Osteoblast (primary cell): ENCODE measurements around the gene TRIO. TPM values are rescaled to one million over a fixed set of nuclear protein-coding genes. Genes with fewer than 3 reads are reported as not detected.

ENCODE experiments used
- DNase-seq: peaks from one replicate; pipeline ENCODE4 v3.0.0; 2011; ENCODE audit warnings: low spot score, mixed read lengths; ENCODE audit not compliant: insufficient read length; ENCODE audit errors: missing footprints
- H2AFZ ChIP-seq: 2 replicates; pipeline ENCODE4 v1.6.0; 2011; ENCODE audit warnings: mild to moderate bottlenecking, low read length
- H3K27ac ChIP-seq: 2 replicates; pipeline ENCODE4 v1.5.1; 2011; ENCODE audit warnings: mild to moderate bottlenecking, low read depth, low read length, moderate library complexity
- H3K27me3 ChIP-seq: 2 replicates; pipeline ENCODE4 v1.6.0; 2012; ENCODE audit warnings: mild to moderate bottlenecking, control low read depth, inconsistent platforms, low read length, moderate library complexity; ENCODE audit not compliant: insufficient read depth
- H3K36me3 ChIP-seq: 2 replicates; pipeline ENCODE4 v1.5.1; 2011; ENCODE audit warnings: mild to moderate bottlenecking, low read length, control low read depth, moderate library complexity; ENCODE audit not compliant: insufficient read depth
- H3K4me1 ChIP-seq: 2 replicates; pipeline ENCODE4 v1.5.1; 2011; ENCODE audit warnings: mild to moderate bottlenecking, low read length, control low read depth, moderate library complexity; ENCODE audit not compliant: insufficient read depth
- H3K4me2 ChIP-seq: 2 replicates; pipeline ENCODE4 v1.6.0; 2011; ENCODE audit warnings: mild to moderate bottlenecking, low read length; ENCODE audit not compliant: insufficient read depth
- H3K4me3 ChIP-seq: fragments of 200-600 bp; sonication (generic); 3 replicates; pipeline ENCODE4 v1.5.1; 2012; ENCODE audit warnings: mild to moderate bottlenecking, low read length, inconsistent platforms; ENCODE audit not compliant: insufficient read depth
- H3K79me2 ChIP-seq: 2 replicates; pipeline ENCODE4 v1.6.0; 2012; ENCODE audit warnings: mild to moderate bottlenecking, low read length, control low read depth, inconsistent platforms; ENCODE audit not compliant: insufficient read depth
- H3K9me3 ChIP-seq: 2 replicates; pipeline ENCODE4 v1.5.1; 2011; ENCODE audit warnings: low read depth, low read length, control low read depth
- H4K20me1 ChIP-seq: 2 replicates; pipeline ENCODE4 v1.6.0; 2012; ENCODE audit warnings: mild to moderate bottlenecking, low read length, control low read depth; ENCODE audit not compliant: insufficient read depth
- CTCF ChIP-seq: IDR thresholded peaks from 2 replicates; pipeline ENCODE4 v1.5.1; 2011; ENCODE audit warnings: mild to moderate bottlenecking, low read depth, low read length, moderate library complexity; ENCODE audit errors: extremely low read depth
- total RNA-seq: library from RNA; depleted of rRNA; stranded (reverse); fragments of >200 nt; gene quantifications from 2 replicates; pipeline ENCODE4 v1.2.3, GENCODE V29; 2012

TRIO gene
- total RNA-seq, 1 donor, result 274 TPM

DNA sequence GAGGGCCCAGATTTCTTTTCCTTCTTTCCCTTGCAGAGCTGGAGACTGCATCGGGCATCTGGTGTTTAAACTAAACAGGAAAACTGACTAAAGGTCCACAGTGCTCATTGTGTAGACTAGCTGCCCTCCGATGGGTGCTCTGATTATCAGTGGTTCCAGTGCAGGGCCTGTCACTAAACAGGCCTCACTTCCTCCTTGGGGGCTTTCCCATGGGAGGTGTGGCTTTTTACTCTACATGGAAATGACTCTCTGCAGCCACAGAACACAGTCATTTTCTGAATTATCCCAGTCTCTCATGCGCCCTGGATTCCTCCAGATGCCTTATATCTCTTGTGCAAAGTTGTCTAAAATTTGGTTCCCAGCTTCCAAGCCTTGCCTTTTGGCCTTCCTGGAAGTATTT, 199.2 kb downstream of the TRIO start:
- DNase-seq, result no peak
- Histone ChIP-seq H3K9me3 (no peaks in the 10 kb centered on the region), H3K79me2 (peaks cover 91% of the 10 kb centered on the region), H3K27ac (peak overlapping the region; percentile 14), H3K4me3 (no peak overlapping the region), H3K27me3 (no peaks in the 10 kb centered on the region), H3K4me2 (no peak overlapping the region), H3K4me1 (peaks cover 4% of the 10 kb centered on the region), H2AFZ (no peak overlapping the region), H4K20me1 (peaks cover 61% of the 10 kb centered on the region), H3K36me3 (peaks cover 88% of the 10 kb centered on the region)
- TF ChIP-seq CTCF, result no peak

DNA sequence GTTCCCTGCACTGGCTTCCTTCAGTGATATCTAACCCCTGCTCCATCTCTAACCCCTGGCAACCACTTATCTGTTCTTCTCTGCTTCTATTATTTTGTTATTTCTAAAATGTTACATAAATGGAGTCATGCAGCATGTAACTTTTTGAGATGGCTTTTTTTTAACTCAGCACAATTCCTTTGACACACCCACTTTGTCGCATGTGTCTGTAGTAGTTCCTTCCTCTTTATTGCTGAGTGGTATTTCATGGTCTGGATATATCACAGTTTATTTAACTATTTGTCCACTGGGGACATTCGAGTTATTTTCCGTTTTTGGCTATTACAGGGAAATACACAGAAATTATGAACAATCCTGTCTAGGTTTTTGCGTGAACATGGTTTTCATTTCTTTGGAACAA, 200.2 kb downstream of the TRIO start:
- peaks cover 4% of the 10 kb centered on the region for H3K4me1 ChIP-seq
- no peaks in the 10 kb centered on the region for H3K27me3 ChIP-seq
- peaks cover 63% of the 10 kb centered on the region for H4K20me1 ChIP-seq
- no peak overlapping the region for H3K27ac ChIP-seq
- no peak overlapping the region for H3K4me3 ChIP-seq
- no peaks in the 10 kb centered on the region for H3K9me3 ChIP-seq
- TF ChIP-seq CTCF, result no peak
- H3K4me2 ChIP-seq, result no peak overlapping the region
- H2AFZ ChIP-seq, result no peak overlapping the region
- DNase-seq, result no peak
- peaks cover 86% of the 10 kb centered on the region for H3K36me3 ChIP-seq
- H3K79me2 ChIP-seq, result peaks cover 90% of the 10 kb centered on the region

DNA sequence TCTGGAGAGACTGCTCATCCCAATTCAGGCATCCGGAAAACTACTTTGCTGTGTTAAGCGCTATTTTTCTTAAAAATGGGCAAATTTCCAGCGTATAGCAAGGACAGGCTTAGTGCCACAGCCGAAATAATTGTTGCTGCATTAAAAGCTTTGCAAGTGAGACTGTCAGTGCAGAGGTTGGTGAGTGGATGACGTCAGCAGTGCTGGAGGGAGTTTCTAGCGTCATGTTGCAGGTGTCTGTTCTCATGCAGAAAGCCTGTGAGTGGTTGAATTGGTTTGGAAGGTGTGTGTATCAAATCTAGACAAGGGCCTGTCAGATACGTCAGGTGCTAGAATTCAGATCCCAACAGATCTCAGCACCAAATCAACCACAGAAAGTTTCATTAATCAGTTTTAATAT, 204.4 kb downstream of the TRIO start:
- Histone ChIP-seq H3K27ac (no peak overlapping the region), H3K27me3 (no peaks in the 10 kb centered on the region)

DNA sequence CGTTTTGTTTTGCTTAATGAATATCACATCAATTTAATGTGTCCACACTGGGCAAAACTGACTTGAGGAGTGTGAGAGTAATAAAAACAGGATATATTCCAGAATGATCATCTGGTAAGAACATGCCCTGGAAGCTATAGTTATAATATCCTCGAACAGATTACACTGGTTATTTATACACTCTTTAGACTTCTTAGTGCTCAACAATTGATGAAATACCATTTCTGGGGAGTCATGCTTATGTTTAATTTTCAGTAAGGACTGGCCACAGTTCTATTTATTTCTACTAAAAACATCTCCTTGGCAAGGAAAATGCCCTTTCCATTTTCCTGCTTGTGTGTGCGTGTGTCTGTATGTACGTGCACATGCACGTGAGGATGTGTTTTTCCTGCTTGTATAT, 205.0 kb downstream of the TRIO start:
- TF ChIP-seq CTCF, result no peak
- H3K27me3 ChIP-seq, result no peaks in the 10 kb centered on the region
- H3K79me2 ChIP-seq, result peaks cover 88% of the 10 kb centered on the region
- H3K4me3 ChIP-seq, result no peak overlapping the region
- H2AFZ ChIP-seq, result no peak overlapping the region
- no peak overlapping the region for H3K4me2 ChIP-seq
- no peak for DNase-seq
- H3K9me3 ChIP-seq, result no peaks in the 10 kb centered on the region
- H3K36me3 ChIP-seq, result peaks cover 69% of the 10 kb centered on the region
- H4K20me1 ChIP-seq, result peaks cover 54% of the 10 kb centered on the region
- H3K27ac ChIP-seq, result no peak overlapping the region
- no peaks in the 10 kb centered on the region for H3K4me1 ChIP-seq

More for the DNA sequence above, 204.4 kb downstream of the TRIO start:
- peaks cover 75% of the 10 kb centered on the region for H3K36me3 ChIP-seq
- H3K9me3 ChIP-seq, result no peaks in the 10 kb centered on the region
- no peaks in the 10 kb centered on the region for H3K4me1 ChIP-seq
- no peak overlapping the region for H2AFZ ChIP-seq
- no peak for DNase-seq
- peaks cover 59% of the 10 kb centered on the region for H4K20me1 ChIP-seq
- no peak for TF ChIP-seq CTCF
- H3K4me3 ChIP-seq, result no peak overlapping the region
- H3K79me2 ChIP-seq, result peaks cover 88% of the 10 kb centered on the region
- H3K4me2 ChIP-seq, result no peak overlapping the region
